Transverse colon (tissue), 4 donors: Measurements from ENCODE around the gene GRM8. TPM values are rescaled to one million over a fixed set of nuclear protein-coding genes. Genes with fewer than 3 reads are reported as not detected.
A peak's percentile ranks its signal among the peaks of the same experiment; 100 is the strongest.

Source experiments
- DNase-seq: peaks from one replicate; pipeline ENCODE4 v3.0.0-alpha.2; 2019
- H3K27ac ChIP-seq, 4 donors: fragments of 200-600 bp; sonication (generic); 2 replicates each; pipeline ENCODE4 v1.5.1; 2016 to 2018; ENCODE audit warnings: inconsistent platforms in 4 of 4
- H3K27me3 ChIP-seq: fragments of 200-600 bp; sonication (generic); 2 replicates; pipeline ENCODE4 v1.5.1; 2017; ENCODE audit warnings: inconsistent platforms
- H3K36me3 ChIP-seq, 4 donors: fragments of 200-600 bp; sonication (generic); 2 replicates each; pipeline ENCODE4 v1.5.1; 2017 to 2019; ENCODE audit warnings: inconsistent platforms in 4 of 4
- H3K4me1 ChIP-seq, 4 donors: fragments of 200-600 bp; sonication (generic); 2 replicates each; pipeline ENCODE4 v1.5.1; 2017 to 2020; ENCODE audit warnings: inconsistent platforms in 4 of 4
- H3K4me3 ChIP-seq, 4 donors: fragments of 200-600 bp; sonication (generic); 1 replicate in 1 of 4; 2 replicates in 3 of 4; pipeline versions ENCODE4 v1.5.1 to v1.6.1; 2017 to 2019; ENCODE audit warnings: inconsistent platforms in 4 of 4
- H3K9me3 ChIP-seq, 2 donors: fragments of 200-600 bp; sonication (generic); 2 replicates each; pipeline ENCODE4 v1.5.1; 2017 to 2019; ENCODE audit warnings: inconsistent platforms in 2 of 2
- CTCF ChIP-seq, 5 experiments: fragments of 200-600 bp in 3 of 5; fragments of 450-650 bp in 2 of 5; sonication (generic) in 3 of 5; IDR thresholded peaks; 1 replicate in 2 of 5; 2 replicates in 3 of 5; pipeline ENCODE4 v1.5.1; 2016 to 2017; ENCODE audit warnings: antibody characterized with exemption in 5 of 5, inconsistent platforms in 3 of 5, mild to moderate bottlenecking in 2 of 5, moderate library complexity in 1 of 5
- EP300 ChIP-seq: sonication (generic); formaldehyde crosslinking; IDR thresholded peaks from one replicate; pipeline ENCODE4 v1.6.1; 2017; ENCODE audit warnings: antibody characterized with exemption, low read depth
- POLR2A ChIP-seq: fragments of 450-650 bp; IDR thresholded peaks from one replicate; pipeline ENCODE4 v1.6.1; 2016; ENCODE audit warnings: antibody characterized with exemption, mild to moderate bottlenecking, moderate library complexity
- POLR2AphosphoS5 ChIP-seq, 3 donors: sonication (generic); formaldehyde crosslinking; IDR thresholded peaks; one replicate each; pipeline ENCODE4 v1.6.1; 2016; ENCODE audit warnings: antibody characterized with exemption in 3 of 3
- WGBS, 2 donors: methylation state at CpG; one replicate each; pipeline ENCODE4 v1.1.5; 2018; ENCODE audit warnings: low coverage in 1 of 2; 5-methylcytosine and 5-hydroxymethylcytosine counted together
- in situ Hi-C, 4 donors: fragments of 200-750 bp; cut with MboI; loops; one replicate each; pipeline versions ENCODE4 v1.15.0 to v1.15.1; 2017; ENCODE audit warnings: low sequenced_read_pairs in 3 of 4, low pct_ligation_motif_present in 1 of 4, low pct_unique_long_range_greater_than_20kb in 1 of 4
- intact Hi-C: fragments of 100-400 bp; cut with DNase I; formaldehyde crosslinking; loops from one replicate; pipeline ENCODE4 v1.15.1; 2023; ENCODE audit warnings: low total_unique reads
- total RNA-seq, 4 donors: library from RNA; depleted of rRNA; stranded (reverse); fragments of >200 nt; gene quantifications; one replicate each; pipeline ENCODE4 v1.1.0, GENCODE V29; 2016

The GRM8 gene
- total RNA-seq, 4 donors from 2014 or later = 0.68 to 9.7 (median 2.9) TPM

GRCh38 chr7:127021857-127022256 lies 230.9 kb downstream of the GRM8 start:
- no peaks in the 10 kb centered on the region for H3K36me3 ChIP-seq
- H3K27me3 ChIP-seq = no peaks in the 10 kb centered on the region
- H3K9me3 ChIP-seq = no peaks in the 10 kb centered on the region
- H3K27ac ChIP-seq = no peak overlapping the region
- DNase-seq = no peak
- no peak for TF ChIP-seq CTCF (IDR thresholded peaks at IDR 0.05)
- WGBS, 2 donors = 89 to 94% methylated on average over 1 of the region's 1 CpG
- H3K4me3 ChIP-seq = no peak overlapping the region
- H3K4me1 ChIP-seq = peaks cover 0 to 16% (median 0%) of the 10 kb centered on the region in 4 donors
- in situ Hi-C loops (no loop called here), intact Hi-C loops (no loop called here)

- Histone ChIP-seq H3K27ac (peak overlapping the region in 1 of 4 donors; percentile 22), H3K4me3 (no peak overlapping the region), H3K4me1 (peaks cover 0 to 16% (median 0%) of the 10 kb centered on the region in 4 donors), H3K36me3 (no peaks in the 10 kb centered on the region), H3K27me3 (no peaks in the 10 kb centered on the region), H3K9me3 (no peaks in the 10 kb centered on the region)
- in situ Hi-C loops = no loop called here
- intact Hi-C loops = no loop called here
- no peak for DNase-seq
- TF ChIP-seq CTCF (IDR thresholded peaks at IDR 0.05) (no peak), POLR2A (no peak), EP300 (no peak)
Measured at GRCh38 chr7:127021019-127021738, 231.6 kb downstream of the GRM8 start.

- WGBS, 2 donors = 54 to 76% methylated on average over 2 of the region's 2 CpGs
- TF ChIP-seq EP300 (no peak), CTCF (IDR thresholded peaks at IDR 0.05) (no peak), POLR2A (no peak), POLR2AphosphoS5 (IDR thresholded peaks at IDR 0.05) (no peak)
- Histone ChIP-seq H3K4me1 (peaks cover 0 to 16% (median 0%) of the 10 kb centered on the region in 4 donors), H3K27me3 (no peaks in the 10 kb centered on the region), H3K36me3 (no peaks in the 10 kb centered on the region), H3K9me3 (no peaks in the 10 kb centered on the region), H3K4me3 (no peak overlapping the region), H3K27ac (no peak overlapping the region)
- intact Hi-C loops = no loop called here
- DNase-seq = no peak
- in situ Hi-C loops = no loop called here
Measured at GRCh38 chr7:127018889-127019288, 233.9 kb downstream of the GRM8 start.

- Histone ChIP-seq H3K27me3 (no peaks in the 10 kb centered on the region), H3K36me3 (no peaks in the 10 kb centered on the region), H3K4me1 (peaks cover 0 to 16% (median 0%) of the 10 kb centered on the region in 4 donors), H3K9me3 (no peaks in the 10 kb centered on the region), H3K4me3 (no peak overlapping the region), H3K27ac (no peak overlapping the region)
- 72 to 76% methylated on average over 2 of the region's 2 CpGs for WGBS, 2 donors
- DNase-seq = no peak
- in situ Hi-C loops = no loop called here
- TF ChIP-seq CTCF (IDR thresholded peaks at IDR 0.05) = no peak
- no peak for TF ChIP-seq EP300
- TF ChIP-seq POLR2AphosphoS5 (IDR thresholded peaks at IDR 0.05) = no peak
- no peak for TF ChIP-seq POLR2A
- intact Hi-C loops = no loop called here
Measured at GRCh38 chr7:127017196-127017595, 235.5 kb downstream of the GRM8 start.
